ENCODE data around the gene SIX5.

DNA sequence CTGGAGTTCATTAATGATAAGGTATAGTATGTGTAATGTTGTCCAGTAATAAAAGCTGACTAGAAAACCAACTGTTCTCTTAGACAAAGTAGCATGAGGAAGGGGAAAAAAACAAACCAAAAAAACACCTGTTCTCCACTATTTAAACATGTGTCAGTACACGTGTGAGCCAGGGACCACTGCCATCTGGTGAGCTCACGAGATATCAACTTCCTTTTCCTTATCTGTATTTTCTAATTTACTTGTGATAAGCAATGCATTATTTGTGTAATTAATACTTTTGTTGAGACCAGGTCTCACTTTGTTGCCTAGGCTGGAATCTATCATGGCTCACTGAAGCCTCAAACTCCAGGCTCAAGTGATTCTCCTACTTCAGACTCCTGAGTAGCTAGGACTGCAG is 4.3 kb upstream of the SIX5 start:
- TF ChIP-seq ELF4 (IDR thresholded peaks at IDR 0.05): no peak
- no peak for TF ChIP-seq ZNF384 (IDR thresholded peaks at IDR 0.05)
- no peak for TF ChIP-seq FOXM1 (IDR thresholded peaks at IDR 0.05; ENCODE audit: borderline replicate concordance)
- no peak for TF ChIP-seq ARNT (IDR thresholded peaks at IDR 0.05)
- TF ChIP-seq TARDBP (IDR thresholded peaks at IDR 0.05): no peak
- TF ChIP-seq CTBP1 (IDR thresholded peaks at IDR 0.05; ENCODE audit: borderline replicate concordance): no peak
- TF ChIP-seq LEF1 (IDR thresholded peaks at IDR 0.05; ENCODE audit: borderline replicate concordance): no peak
- TF ChIP-seq FOXK2 (IDR thresholded peaks at IDR 0.05): no peak
- TF ChIP-seq BHLHE40 (IDR thresholded peaks at IDR 0.05; ENCODE audit: borderline replicate concordance): no peak
- no peak for TF ChIP-seq FOXA1 (IDR thresholded peaks at IDR 0.05)

Data from HEK293T (cell line).